ENCODE measurements around the gene API5. TPM values are rescaled to one million over a fixed set of nuclear protein-coding genes. Genes with fewer than 3 reads are reported as not detected.

The API5 gene
- total RNA-seq, 2 donors from 2014 or later, result 149 to 166 TPM

DNA sequence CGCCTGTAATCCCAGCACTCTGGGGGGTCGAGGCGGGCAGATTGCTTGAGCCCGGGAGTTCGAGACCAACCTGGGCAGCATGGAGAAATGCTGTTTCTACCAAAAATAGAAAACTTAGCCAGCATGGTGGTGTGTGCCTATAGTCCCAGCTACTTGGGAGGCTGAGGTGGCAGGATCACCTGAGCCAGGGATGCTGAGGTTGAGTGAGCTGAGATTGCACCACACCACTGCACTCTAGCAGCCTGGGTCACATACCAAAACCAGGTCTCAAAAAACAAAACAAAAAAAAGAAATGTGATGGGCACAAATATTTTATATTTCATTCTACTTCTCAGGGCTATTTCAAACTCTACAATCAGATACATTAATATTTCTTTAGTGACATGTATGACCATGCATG lies 72.6 kb downstream of the API5 start:
- H3K27ac Mint-ChIP-seq, result no peak overlapping the region
- no peak overlapping the region for H3K4me3 Mint-ChIP-seq
- no peaks in the 10 kb centered on the region for H3K4me1 Mint-ChIP-seq
- no peaks in the 10 kb centered on the region for H3K9me3 Mint-ChIP-seq
- TF ChIP-seq, protein P1, sequence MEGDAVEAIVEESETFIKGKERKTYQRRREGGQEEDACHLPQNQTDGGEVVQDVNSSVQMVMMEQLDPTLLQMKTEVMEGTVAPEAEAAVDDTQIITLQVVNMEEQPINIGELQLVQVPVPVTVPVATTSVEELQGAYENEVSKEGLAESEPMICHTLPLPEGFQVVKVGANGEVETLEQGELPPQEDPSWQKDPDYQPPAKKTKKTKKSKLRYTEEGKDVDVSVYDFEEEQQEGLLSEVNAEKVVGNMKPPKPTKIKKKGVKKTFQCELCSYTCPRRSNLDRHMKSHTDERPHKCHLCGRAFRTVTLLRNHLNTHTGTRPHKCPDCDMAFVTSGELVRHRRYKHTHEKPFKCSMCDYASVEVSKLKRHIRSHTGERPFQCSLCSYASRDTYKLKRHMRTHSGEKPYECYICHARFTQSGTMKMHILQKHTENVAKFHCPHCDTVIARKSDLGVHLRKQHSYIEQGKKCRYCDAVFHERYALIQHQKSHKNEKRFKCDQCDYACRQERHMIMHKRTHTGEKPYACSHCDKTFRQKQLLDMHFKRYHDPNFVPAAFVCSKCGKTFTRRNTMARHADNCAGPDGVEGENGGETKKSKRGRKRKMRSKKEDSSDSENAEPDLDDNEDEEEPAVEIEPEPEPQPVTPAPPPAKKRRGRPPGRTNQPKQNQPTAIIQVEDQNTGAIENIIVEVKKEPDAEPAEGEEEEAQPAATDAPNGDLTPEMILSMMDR (conservative IDR thresholded peaks at IDR 0.05), result no peak
- Histone ChIP-seq H3K36me3 (ENCODE audit: control insufficient read depth, insufficient read depth, low read length) (peaks cover 61% of the 10 kb centered on the region), H3K4me1 (ENCODE audit: control insufficient read depth, insufficient read depth, low read length) (no peaks in the 10 kb centered on the region), H3K9ac (ENCODE audit: extremely low read depth, low read length, poor library complexity, severe bottlenecking) (no peak overlapping the region), H3K9me3 (ENCODE audit: control insufficient read depth, low read length) (no peaks in the 10 kb centered on the region), H3K4me3 (ENCODE audit: low read length) (no peak overlapping the region), H3K27me3 (ENCODE audit: control insufficient read depth, insufficient read depth, low read length, poor library complexity, severe bottlenecking) (no peaks in the 10 kb centered on the region), H3K27ac (ENCODE audit: low read depth, low read length) (no peak overlapping the region)
- no peak for DNase-seq
- no peaks in the 10 kb centered on the region for H3K27me3 Mint-ChIP-seq (ENCODE audit: insufficient read depth)
- 94 to 100% methylated on average over 5 of the region's 5 CpGs for WGBS, 2 experiments (ENCODE audit: insufficient coverage in 1 of 2, insufficient read length in 1 of 2)
- peaks cover 42% of the 10 kb centered on the region for H3K36me3 Mint-ChIP-seq (ENCODE audit: low read depth)

DNA sequence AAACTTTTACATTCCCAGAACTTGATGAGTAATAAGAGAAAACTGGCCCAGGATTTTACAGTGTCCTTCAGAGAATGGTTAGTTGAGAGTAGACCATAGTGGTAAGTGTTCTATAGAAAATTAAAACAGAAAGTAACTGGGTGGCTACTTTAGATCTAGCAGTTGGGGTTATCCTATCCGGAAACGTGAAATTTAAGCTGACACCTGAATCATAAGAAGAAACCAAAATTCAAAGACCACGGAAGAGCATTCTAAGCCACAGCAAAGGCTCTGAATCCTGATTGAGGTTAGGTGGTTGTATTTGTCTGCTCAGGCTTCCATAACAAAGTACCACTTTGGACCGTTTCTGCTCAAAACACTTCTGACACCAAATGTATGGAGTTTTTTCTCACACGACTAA lies 80.9 kb downstream of the API5 start:
- Histone ChIP-seq H3K27me3 (ENCODE audit: control insufficient read depth, insufficient read depth, low read length, poor library complexity, severe bottlenecking) (no peaks in the 10 kb centered on the region), H3K36me3 (ENCODE audit: control insufficient read depth, insufficient read depth, low read length) (peaks cover 70% of the 10 kb centered on the region), H3K4me3 (ENCODE audit: low read length) (no peak overlapping the region), H3K4me1 (ENCODE audit: control insufficient read depth, insufficient read depth, low read length) (no peaks in the 10 kb centered on the region), H3K9me3 (ENCODE audit: control insufficient read depth, low read length) (no peaks in the 10 kb centered on the region), H3K9ac (ENCODE audit: extremely low read depth, low read length, poor library complexity, severe bottlenecking) (no peak overlapping the region), H3K27ac (ENCODE audit: low read depth, low read length) (no peak overlapping the region)
- TF ChIP-seq, protein P1 (conservative IDR thresholded peaks at IDR 0.05), result no peak
- no peaks in the 10 kb centered on the region for H3K27me3 Mint-ChIP-seq (ENCODE audit: insufficient read depth)
- H3K4me1 Mint-ChIP-seq, result no peaks in the 10 kb centered on the region
- no peak for DNase-seq
- peaks cover 70% of the 10 kb centered on the region for H3K36me3 Mint-ChIP-seq (ENCODE audit: low read depth)
- no peak overlapping the region for H3K27ac Mint-ChIP-seq
- WGBS, 2 experiments (ENCODE audit: insufficient coverage in 1 of 2, insufficient read length in 1 of 2), result 88 to 95% methylated on average over 3 to 5 of the region's 5 CpGs
- no peaks in the 10 kb centered on the region for H3K9me3 Mint-ChIP-seq
- no peak overlapping the region for H3K4me3 Mint-ChIP-seq

- no peak overlapping the region for H3K4me3 ChIP-seq (ENCODE audit: low read length)
- H3K9ac ChIP-seq (ENCODE audit: extremely low read depth, low read length, poor library complexity, severe bottlenecking), result no peak overlapping the region
- H3K4me1 ChIP-seq (ENCODE audit: control insufficient read depth, insufficient read depth, low read length), result no peaks in the 10 kb centered on the region
- no peak for DNase-seq
- no peaks in the 10 kb centered on the region for H3K9me3 Mint-ChIP-seq
- H3K27me3 Mint-ChIP-seq (ENCODE audit: insufficient read depth), result no peaks in the 10 kb centered on the region
- WGBS, 2 experiments (ENCODE audit: insufficient coverage in 1 of 2, insufficient read length in 1 of 2), result 95 to 100% methylated on average over 1 to 2 of the region's 2 CpGs
- no peak overlapping the region for H3K27ac Mint-ChIP-seq
- H3K4me1 Mint-ChIP-seq, result no peaks in the 10 kb centered on the region
- no peaks in the 10 kb centered on the region for H3K27me3 ChIP-seq (ENCODE audit: control insufficient read depth, insufficient read depth, low read length, poor library complexity, severe bottlenecking)
- H3K4me3 Mint-ChIP-seq, result no peak overlapping the region
- H3K9me3 ChIP-seq (ENCODE audit: control insufficient read depth, low read length), result no peaks in the 10 kb centered on the region
- no peak overlapping the region for H3K27ac ChIP-seq (ENCODE audit: low read depth, low read length)
- H3K36me3 Mint-ChIP-seq (ENCODE audit: low read depth), result peaks cover 76% of the 10 kb centered on the region
- TF ChIP-seq, protein P1 (conservative IDR thresholded peaks at IDR 0.05), result no peak
- peaks cover 81% of the 10 kb centered on the region for H3K36me3 ChIP-seq (ENCODE audit: control insufficient read depth, insufficient read depth, low read length)
These were observed 82.1 kb downstream of the API5 start for GRCh38 chr11:43393765-43394355.

Other genes with a start within 250 kb of the API5 start
- gene TTC17, start 46.9 kb downstream of the API5 start, total RNA-seq, result 100 to 1,000 TPM; 103 to 122 TPM